Type B pancreatic cell (in vitro differentiated cells): Measurements from ENCODE around the gene PGBD1. TPM values are rescaled to one million over a fixed set of nuclear protein-coding genes. Genes with fewer than 3 reads are reported as not detected.

ENCODE experiments used
- DNase-seq: peaks from one replicate; pipeline ENCODE4 v3.0.0; 2021; ENCODE audit warnings: mixed read lengths; ENCODE audit not compliant: unreplicated experiment; ENCODE audit errors: extremely low spot score
- H3K27ac Mint-ChIP-seq: 2 replicates; pipeline ENCODE4 v1.8.0; 2021; ENCODE audit warnings: mild to moderate bottlenecking, mixed read lengths
- H3K27me3 Mint-ChIP-seq: 2 replicates; pipeline ENCODE4 v1.8.0; 2021; ENCODE audit warnings: mixed read lengths
- H3K36me3 Mint-ChIP-seq: 2 replicates; pipeline ENCODE4 v1.8.0; 2021; ENCODE audit warnings: mixed read lengths
- H3K4me1 Mint-ChIP-seq: one replicate; pipeline ENCODE4 v1.8.0; 2021; ENCODE audit warnings: mixed read lengths; ENCODE audit not compliant: unreplicated experiment
- H3K4me3 Mint-ChIP-seq: 2 replicates; pipeline ENCODE4 v1.8.0; 2021; ENCODE audit warnings: mild to moderate bottlenecking, mixed read lengths
- H3K9me3 Mint-ChIP-seq: 2 replicates; pipeline ENCODE4 v1.8.0; 2021; ENCODE audit warnings: mixed read lengths
- CTCF ChIP-seq: fragments of 200-600 bp; sonication (generic); conservative IDR thresholded peaks from 2 replicates; pipeline ENCODE4 v1.5.0; 2021; ENCODE audit warnings: antibody characterized with exemption, mild to moderate bottlenecking
- long read RNA-seq: library from polyadenylated mRNA; unstranded; transcript quantifications from one replicate; pipeline ENCODE4 v2.0.0, GENCODE V29; 2020
- total RNA-seq: library from RNA; stranded (reverse); gene quantifications from 2 replicates; pipeline ENCODE4 v1.2.1, GENCODE V29; 2021; ENCODE audit warnings: low replicate concordance

Gene PGBD1
- total RNA-seq = 3.6 and 7.9 TPM in 2 replicates
- long read RNA-seq, transcript PGBD1-201 (7 exons, 3,100 nt) = major isoform, 5 of 16 reads
- long read RNA-seq, partial matches to known transcripts = 2 of 16 reads
- long read RNA-seq, other reads (novel, unspliced or antisense) = 9 of 16 reads

GRCh38 chr6:28281288-28282064 is at the start of gene PGBD1:
TSS of gene PGBD1 (plus strand) at chr6:28281572. CDS start at chr6:28283814, 2,242 bp downstream.
- Mint-ChIP-seq H3K9me3 (no peaks in the 10 kb centered on the region), H3K36me3 (peaks cover 19% of the 10 kb centered on the region), H3K27me3 (no peaks in the 10 kb centered on the region), H3K27ac (peak within 1 kb of the TSS; percentile 64), H3K4me3 (peak within 1 kb of the TSS; percentile 96), H3K4me1 (peaks cover 8% of the 10 kb centered on the region)
- TF ChIP-seq CTCF = no peak
- peak; percentile 85 for DNase-seq

- Mint-ChIP-seq H3K36me3 (peaks cover 72% of the 10 kb centered on the region), H3K27ac (no peak overlapping the region), H3K9me3 (no peaks in the 10 kb centered on the region), H3K27me3 (no peaks in the 10 kb centered on the region), H3K4me3 (no peak overlapping the region), H3K4me1 (no peaks in the 10 kb centered on the region)
- TF ChIP-seq CTCF = no peak
- DNase-seq = no peak
These were observed 48.6 kb upstream of the PGBD1 start for GRCh38 chr6:28232785-28233184.

- peaks cover 53% of the 10 kb centered on the region for H3K36me3 Mint-ChIP-seq
- TF ChIP-seq CTCF = no peak
- H3K4me1 Mint-ChIP-seq = no peaks in the 10 kb centered on the region
- no peak for DNase-seq
- H3K4me3 Mint-ChIP-seq = no peak overlapping the region
- H3K27ac Mint-ChIP-seq = no peak overlapping the region
- no peaks in the 10 kb centered on the region for H3K27me3 Mint-ChIP-seq
- no peaks in the 10 kb centered on the region for H3K9me3 Mint-ChIP-seq
These were observed 45.4 kb upstream of the PGBD1 start for GRCh38 chr6:28235912-28236452.

GRCh38 chr6:28239636-28240035 is 41.7 kb upstream of the PGBD1 start:
- no peak for TF ChIP-seq CTCF
- H3K9me3 Mint-ChIP-seq = no peaks in the 10 kb centered on the region
- DNase-seq = no peak
- H3K36me3 Mint-ChIP-seq = peaks cover 33% of the 10 kb centered on the region
- no peaks in the 10 kb centered on the region for H3K27me3 Mint-ChIP-seq
- H3K4me1 Mint-ChIP-seq = no peaks in the 10 kb centered on the region
- H3K27ac Mint-ChIP-seq = no peak overlapping the region
- H3K4me3 Mint-ChIP-seq = no peak overlapping the region

GRCh38 chr6:28240471-28240870 is 40.9 kb upstream of the PGBD1 start:
- H3K36me3 Mint-ChIP-seq = peaks cover 33% of the 10 kb centered on the region
- H3K4me1 Mint-ChIP-seq = no peaks in the 10 kb centered on the region
- no peak overlapping the region for H3K27ac Mint-ChIP-seq
- no peaks in the 10 kb centered on the region for H3K27me3 Mint-ChIP-seq
- DNase-seq = no peak
- no peaks in the 10 kb centered on the region for H3K9me3 Mint-ChIP-seq
- no peak overlapping the region for H3K4me3 Mint-ChIP-seq
- TF ChIP-seq CTCF = no peak
